H9 (cell line): Measurements from ENCODE around the gene MTARC2. TPM values are rescaled to one million over a fixed set of nuclear protein-coding genes. Genes with fewer than 3 reads are reported as not detected.

Experiments
- DNase-seq: peaks from one replicate; pipeline ENCODE4 v3.0.0-alpha.2; 2017
- H2AFZ ChIP-seq: one replicate; pipeline ENCODE4 v1.6.1; 2013; ENCODE audit warnings: mild to moderate bottlenecking, low read length, control low read depth, moderate library complexity
- H2AK5ac ChIP-seq: 2 replicates; pipeline ENCODE4 v1.6.1; 2013; ENCODE audit warnings: low read length, control low read depth, mixed read lengths; ENCODE audit not compliant: insufficient read length
- H2BK120ac ChIP-seq: one replicate; pipeline ENCODE4 v1.6.1; 2013; ENCODE audit warnings: low read depth, mild to moderate bottlenecking, low read length, control low read depth, inconsistent platforms; ENCODE audit not compliant: poor library complexity, severe bottlenecking
- H2BK12ac ChIP-seq: 2 replicates; pipeline ENCODE4 v1.6.1; 2013; ENCODE audit warnings: low read length, control low read depth, mixed read lengths, low read depth; ENCODE audit not compliant: insufficient read length
- H2BK15ac ChIP-seq: 2 replicates; pipeline ENCODE4 v1.6.1; 2013; ENCODE audit warnings: low read depth, low read length, control low read depth
- H2BK20ac ChIP-seq: one replicate; pipeline ENCODE4 v1.6.1; 2013; ENCODE audit warnings: low read depth, mild to moderate bottlenecking, low read length, control low read depth, inconsistent platforms; ENCODE audit not compliant: poor library complexity, severe bottlenecking
- H2BK5ac ChIP-seq: 2 replicates; pipeline ENCODE4 v1.6.1; 2013; ENCODE audit warnings: low read length, control low read depth, mixed read lengths; ENCODE audit not compliant: insufficient read length
- H3K14ac ChIP-seq: 2 replicates; pipeline ENCODE4 v1.6.1; 2013; ENCODE audit warnings: low read length, control low read depth; ENCODE audit not compliant: insufficient read depth
- H3K18ac ChIP-seq: 2 replicates; pipeline ENCODE4 v1.6.1; 2013; ENCODE audit warnings: low read depth, mild to moderate bottlenecking, mixed read lengths, low read length, control low read depth; ENCODE audit not compliant: insufficient read length
- H3K23ac ChIP-seq: 2 replicates; pipeline ENCODE4 v1.6.1; 2013; ENCODE audit warnings: low read length, control low read depth, mixed read lengths, low read depth; ENCODE audit not compliant: insufficient read length
- H3K23me2 ChIP-seq: 2 replicates; pipeline ENCODE4 v1.6.1; 2013; ENCODE audit warnings: low read depth, mild to moderate bottlenecking, mixed read lengths, low read length, control low read depth; ENCODE audit not compliant: insufficient read length, poor library complexity, severe bottlenecking
- H3K27ac ChIP-seq: 2 replicates; pipeline ENCODE4 v1.5.1; 2013; ENCODE audit warnings: low read length, control low read depth, mixed read lengths, low read depth; ENCODE audit not compliant: insufficient read length
- H3K27me3 ChIP-seq: 2 replicates; pipeline ENCODE4 v1.6.1; 2013; ENCODE audit warnings: low read length, control low read depth, inconsistent platforms; ENCODE audit not compliant: insufficient read depth
- H3K4ac ChIP-seq: 2 replicates; pipeline ENCODE4 v1.6.1; 2013; ENCODE audit warnings: low read depth, mild to moderate bottlenecking, control low read depth, inconsistent platforms, low read length, moderate library complexity
- H3K4me1 ChIP-seq: 2 replicates; pipeline ENCODE4 v1.6.1; 2013; ENCODE audit warnings: low read length, control low read depth, inconsistent platforms; ENCODE audit not compliant: insufficient read depth
- H3K4me2 ChIP-seq: 2 replicates; pipeline ENCODE4 v1.6.1; 2013; ENCODE audit warnings: low read length, control low read depth, mixed read lengths; ENCODE audit not compliant: insufficient read length, insufficient read depth
- H3K56ac ChIP-seq: 2 replicates; pipeline ENCODE4 v1.6.1; 2013; ENCODE audit warnings: low read depth, mild to moderate bottlenecking, mixed read lengths, low read length, control low read depth; ENCODE audit not compliant: insufficient read length
- H3K79me1 ChIP-seq: 2 replicates; pipeline ENCODE4 v1.6.1; 2013; ENCODE audit warnings: low read depth, mild to moderate bottlenecking, moderate library complexity, low read length, control low read depth, inconsistent platforms; ENCODE audit not compliant: insufficient read depth, poor library complexity, severe bottlenecking
- H3K79me2 ChIP-seq: 2 replicates; pipeline ENCODE4 v1.6.1; 2013; ENCODE audit warnings: low read length, control low read depth, inconsistent platforms; ENCODE audit not compliant: insufficient read depth
- H3K9ac ChIP-seq: 2 replicates; pipeline ENCODE4 v1.6.1; 2013; ENCODE audit warnings: low read length, control low read depth, mixed read lengths; ENCODE audit not compliant: insufficient read length; ENCODE audit errors: extremely low read depth
- H3K9me3 ChIP-seq: one replicate; pipeline ENCODE4 v1.6.1; 2013; ENCODE audit warnings: low read depth, low read length, inconsistent platforms; ENCODE audit not compliant: control insufficient read depth
- H3T11ph ChIP-seq: one replicate; pipeline ENCODE4 v1.6.1; 2013; ENCODE audit warnings: mild to moderate bottlenecking, low read length, control low read depth, inconsistent platforms
- H4K20me1 ChIP-seq: one replicate; pipeline ENCODE4 v1.6.1; 2013; ENCODE audit not compliant: control insufficient read depth, insufficient read length, insufficient read depth
- H4K5ac ChIP-seq: 2 replicates; pipeline ENCODE4 v1.6.1; 2013; ENCODE audit warnings: low read depth, mild to moderate bottlenecking, mixed read lengths, low read length, control low read depth; ENCODE audit not compliant: insufficient read length
- H4K8ac ChIP-seq: replicated peaks from 2 replicates; pipeline ENCODE4 v1.6.1; 2013; ENCODE audit warnings: low read length, control low read depth, mixed read lengths, low read depth; ENCODE audit not compliant: insufficient read length
- H4K91ac ChIP-seq: 2 replicates; pipeline ENCODE4 v1.6.1; 2013; ENCODE audit warnings: low read depth, mild to moderate bottlenecking, moderate library complexity, mixed read lengths, low read length, control low read depth; ENCODE audit not compliant: insufficient read length
- H3K27ac Mint-ChIP-seq, 3 experiments: 2 replicates in 2 of 3; 3 replicates in 1 of 3; pipeline ENCODE4 v1.8.0; 2020 to 2021; ENCODE audit warnings: mixed read lengths in 3 of 3, mild to moderate bottlenecking in 1 of 3, moderate library complexity in 1 of 3
- H3K27me3 Mint-ChIP-seq: 2 replicates; pipeline ENCODE4 v1.8.0; 2021; ENCODE audit warnings: low read depth, mild to moderate bottlenecking, moderate library complexity, mixed read lengths
- H3K36me3 Mint-ChIP-seq, 3 experiments: 2 replicates in 2 of 3; 3 replicates in 1 of 3; pipeline ENCODE4 v1.8.0; 2020 to 2021; ENCODE audit warnings: low read depth in 3 of 3, mixed read lengths in 3 of 3; ENCODE audit not compliant: insufficient read depth in 1 of 3
- H3K4me1 Mint-ChIP-seq, 2 experiments: 2 replicates each; pipeline ENCODE4 v1.8.0; 2020; ENCODE audit warnings: mixed read lengths in 2 of 2
- H3K4me3 Mint-ChIP-seq, 2 experiments: 2 replicates in 1 of 2; 3 replicates in 1 of 2; pipeline ENCODE4 v1.8.0; 2020 to 2021; ENCODE audit warnings: mild to moderate bottlenecking in 2 of 2, mixed read lengths in 2 of 2, moderate library complexity in 1 of 2
- H3K9me3 Mint-ChIP-seq, 2 experiments: 2 replicates in 1 of 2; 3 replicates in 1 of 2; pipeline ENCODE4 v1.8.0; 2020; ENCODE audit warnings: mild to moderate bottlenecking in 2 of 2, mixed read lengths in 2 of 2, moderate library complexity in 1 of 2
- CTCF ChIP-seq: fragments of 200-600 bp; sonication (generic); conservative IDR thresholded peaks from 3 replicates; pipeline ENCODE4 v1.8.0; 2021; ENCODE audit warnings: antibody characterized with exemption, mild to moderate bottlenecking
- WGBS: extraction: QIAGEN DNeasy Blood & Tissue Kit; methylation state at CpG from one replicate; pipeline ENCODE4 v1.1.7; 2013; ENCODE audit warnings: missing lambda C conversion rate, low lambda C conversion rate, mixed read lengths; ENCODE audit not compliant: insufficient read length; ENCODE audit errors: extremely low coverage; 5-methylcytosine and 5-hydroxymethylcytosine counted together
- total RNA-seq: library from RNA; stranded (reverse); gene quantifications from 2 replicates; pipeline ENCODE4 v1.2.1, GENCODE V29; 2021

The MTARC2 gene
- total RNA-seq, 1 experiment from 2014 or later = 7.7 TPM

- Histone ChIP-seq H3K4me2 (no peak overlapping the region), H3K4me1 (no peaks in the 10 kb centered on the region), H3K79me2 (no peaks in the 10 kb centered on the region), H3K23me2 (no peaks in the 10 kb centered on the region), H2BK5ac (no peak overlapping the region), H2AFZ (no peak overlapping the region), H3K9ac (no peak overlapping the region), H3K27ac (no peak overlapping the region), H3K14ac (no peak overlapping the region), H3K4ac (no peak overlapping the region), H3K56ac (no peak overlapping the region), H3K79me1 (no peaks in the 10 kb centered on the region), H2AK5ac (no peak overlapping the region), H3K23ac (no peak overlapping the region), H4K8ac (no peak overlapping the region), H4K91ac (no peak overlapping the region), H2BK120ac (no peak overlapping the region), H4K20me1 (no peaks in the 10 kb centered on the region), H3K18ac (no peak overlapping the region), H4K5ac (no peak overlapping the region), H2BK12ac (no peak overlapping the region), H2BK15ac (no peak overlapping the region), H2BK20ac (no peak overlapping the region), H3K9me3 (no peaks in the 10 kb centered on the region), H3T11ph (no peak overlapping the region), H3K27me3 (no peaks in the 10 kb centered on the region; the same call in 1 of the 2 replicates)
- TF ChIP-seq CTCF = no peak
- no peaks in the 10 kb centered on the region for H3K9me3 Mint-ChIP-seq
- no peaks in the 10 kb centered on the region for H3K36me3 Mint-ChIP-seq
- no peak overlapping the region for H3K27ac Mint-ChIP-seq
- H3K4me1 Mint-ChIP-seq = peaks cover 0 to 2% of the 10 kb centered on the region in 2 experiments; a peak in 3 of 4 replicates
- no peak overlapping the region for H3K4me3 Mint-ChIP-seq
- no peak for DNase-seq
- peaks cover 55% of the 10 kb centered on the region for H3K27me3 Mint-ChIP-seq
- WGBS = no CpG with 5 or more reads among the region's 2 CpGs
Observed at GRCh38 chr1:220741349-220741748, 6.8 kb upstream of the MTARC2 start.
